ENCODE data around the gene SLC9A9.

DNA sequence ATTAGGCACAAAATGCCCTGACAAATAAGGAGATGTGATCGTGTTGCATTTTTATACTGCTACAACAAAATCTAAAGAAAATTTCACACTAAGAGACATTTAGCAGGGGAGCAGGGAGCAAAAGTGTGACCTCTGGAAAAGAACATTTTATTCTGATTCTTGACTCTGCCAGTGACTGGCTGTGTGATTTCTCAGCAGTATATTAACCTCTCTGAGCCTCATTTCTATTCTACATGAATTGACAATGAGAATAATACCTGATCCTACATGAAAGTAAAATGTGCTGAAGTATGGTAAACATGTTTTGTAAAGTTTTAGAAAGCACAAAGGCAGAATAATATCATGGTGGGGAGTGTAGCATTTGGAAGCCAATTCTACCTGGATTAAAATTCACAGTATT is 273.3 kb downstream of the SLC9A9 start:
- no peak for TF ChIP-seq EZH2 (IDR thresholded peaks at IDR 0.05; ENCODE audit: borderline replicate concordance, low read depth, low read length, severe bottlenecking)
- TF ChIP-seq, protein P1, sequence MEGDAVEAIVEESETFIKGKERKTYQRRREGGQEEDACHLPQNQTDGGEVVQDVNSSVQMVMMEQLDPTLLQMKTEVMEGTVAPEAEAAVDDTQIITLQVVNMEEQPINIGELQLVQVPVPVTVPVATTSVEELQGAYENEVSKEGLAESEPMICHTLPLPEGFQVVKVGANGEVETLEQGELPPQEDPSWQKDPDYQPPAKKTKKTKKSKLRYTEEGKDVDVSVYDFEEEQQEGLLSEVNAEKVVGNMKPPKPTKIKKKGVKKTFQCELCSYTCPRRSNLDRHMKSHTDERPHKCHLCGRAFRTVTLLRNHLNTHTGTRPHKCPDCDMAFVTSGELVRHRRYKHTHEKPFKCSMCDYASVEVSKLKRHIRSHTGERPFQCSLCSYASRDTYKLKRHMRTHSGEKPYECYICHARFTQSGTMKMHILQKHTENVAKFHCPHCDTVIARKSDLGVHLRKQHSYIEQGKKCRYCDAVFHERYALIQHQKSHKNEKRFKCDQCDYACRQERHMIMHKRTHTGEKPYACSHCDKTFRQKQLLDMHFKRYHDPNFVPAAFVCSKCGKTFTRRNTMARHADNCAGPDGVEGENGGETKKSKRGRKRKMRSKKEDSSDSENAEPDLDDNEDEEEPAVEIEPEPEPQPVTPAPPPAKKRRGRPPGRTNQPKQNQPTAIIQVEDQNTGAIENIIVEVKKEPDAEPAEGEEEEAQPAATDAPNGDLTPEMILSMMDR (IDR thresholded peaks at IDR 0.05; ENCODE audit: borderline replicate concordance, extremely low read depth, low read length, poor library complexity, severe bottlenecking) = no peak

Data from DND-41 (cell line).